Activated naive CD4-positive, alpha-beta T cell treated with anti-CD3 and anti-CD28 coated beads, Interleukin-2, amount 50 U/mL, for 72 hours (primary cell): ENCODE measurements around the gene TBL1XR1. TPM values are rescaled to one million over a fixed set of nuclear protein-coding genes. Genes with fewer than 3 reads are reported as not detected.

ENCODE experiments used
- ATAC-seq, 2 donors: fragments of 150-1000 bp; cut with Tn5 transposase; 2 replicates each; pipeline ENCODE4 v1.10.0; 2021; ENCODE audit warnings: mild to moderate bottlenecking in 2 of 2, moderate library complexity in 2 of 2
- DNase-seq, 2 donors: peaks; one replicate each; pipeline ENCODE4 v3.0.0; 2021 to 2022; ENCODE audit warnings: low spot score in 2 of 2
- H3K27ac Mint-ChIP-seq, 2 donors: one replicate each; pipeline ENCODE4 v1.8.0; 2022; ENCODE audit warnings: mild to moderate bottlenecking in 2 of 2, mixed read lengths in 2 of 2
- H3K36me3 Mint-ChIP-seq, 2 donors: one replicate each; pipeline ENCODE4 v1.8.0; 2022; ENCODE audit warnings: mixed read lengths in 2 of 2
- H3K9me3 Mint-ChIP-seq, 2 donors: one replicate each; pipeline ENCODE4 v1.8.0; 2022; ENCODE audit warnings: mixed read lengths in 2 of 2
- total RNA-seq, 2 donors: library from RNA; stranded (reverse); gene quantifications; one replicate each; pipeline ENCODE4 v1.2.3, GENCODE V29; 2022

Gene TBL1XR1
- total RNA-seq, 2 donors from 2014 or later: 130 to 184 TPM

GRCh38 chr3:177055605-177056571, 141.4 kb downstream of the TBL1XR1 start:
- no peaks in the 10 kb centered on the region for H3K9me3 Mint-ChIP-seq
- peaks cover 0 to 10% of the 10 kb centered on the region in 2 donors for H3K36me3 Mint-ChIP-seq
- ATAC-seq (no peak), DNase-seq (no peak)
- H3K27ac Mint-ChIP-seq: peak overlapping the region in 1 of 2 donors; percentile 74

DNA sequence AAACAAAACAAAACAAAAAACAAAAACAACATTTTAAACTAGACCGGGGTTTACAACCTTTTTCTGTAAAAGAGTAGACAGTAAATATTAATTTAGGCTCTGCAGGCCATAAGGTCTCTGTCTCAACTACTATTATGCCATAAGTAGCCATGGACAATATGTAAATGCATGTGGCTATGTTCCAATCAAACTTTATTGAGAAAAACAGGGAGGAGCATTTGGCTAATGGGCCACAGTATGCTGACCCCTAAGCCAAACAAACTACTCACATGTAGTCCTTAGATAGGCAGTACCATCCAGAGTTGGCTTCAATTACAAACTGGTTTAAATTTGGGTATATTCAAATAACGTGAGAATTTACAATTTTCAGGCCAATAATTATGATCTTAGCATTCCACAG, 144.2 kb downstream of the TBL1XR1 start:
- Mint-ChIP-seq H3K27ac (no peak overlapping the region), H3K9me3 (no peaks in the 10 kb centered on the region), H3K36me3 (peaks cover 6 to 17% of the 10 kb centered on the region in 2 donors)
- no peak for DNase-seq
- ATAC-seq: no peak

DNA sequence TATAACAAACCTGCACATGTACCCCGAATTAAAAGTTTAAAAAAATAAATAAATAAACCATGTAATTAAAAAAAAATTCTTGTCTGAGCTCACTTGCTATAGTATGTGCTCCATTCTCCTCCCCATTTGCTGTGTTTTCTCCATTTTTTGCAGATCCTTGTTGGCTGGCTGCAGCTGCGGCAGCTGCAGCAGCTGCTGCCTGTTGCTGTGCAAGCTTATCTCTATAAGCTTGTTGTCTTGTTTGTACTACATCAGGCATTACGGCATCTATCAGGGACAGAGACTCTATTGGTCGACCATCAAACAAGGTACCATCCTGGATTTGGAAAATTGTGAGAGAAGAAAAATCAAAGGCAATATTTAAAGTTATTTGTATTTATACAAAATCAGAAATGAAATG, 145.9 kb downstream of the TBL1XR1 start:
- H3K27ac Mint-ChIP-seq: peak overlapping the region in 1 of 2 donors; percentile 74

DNA sequence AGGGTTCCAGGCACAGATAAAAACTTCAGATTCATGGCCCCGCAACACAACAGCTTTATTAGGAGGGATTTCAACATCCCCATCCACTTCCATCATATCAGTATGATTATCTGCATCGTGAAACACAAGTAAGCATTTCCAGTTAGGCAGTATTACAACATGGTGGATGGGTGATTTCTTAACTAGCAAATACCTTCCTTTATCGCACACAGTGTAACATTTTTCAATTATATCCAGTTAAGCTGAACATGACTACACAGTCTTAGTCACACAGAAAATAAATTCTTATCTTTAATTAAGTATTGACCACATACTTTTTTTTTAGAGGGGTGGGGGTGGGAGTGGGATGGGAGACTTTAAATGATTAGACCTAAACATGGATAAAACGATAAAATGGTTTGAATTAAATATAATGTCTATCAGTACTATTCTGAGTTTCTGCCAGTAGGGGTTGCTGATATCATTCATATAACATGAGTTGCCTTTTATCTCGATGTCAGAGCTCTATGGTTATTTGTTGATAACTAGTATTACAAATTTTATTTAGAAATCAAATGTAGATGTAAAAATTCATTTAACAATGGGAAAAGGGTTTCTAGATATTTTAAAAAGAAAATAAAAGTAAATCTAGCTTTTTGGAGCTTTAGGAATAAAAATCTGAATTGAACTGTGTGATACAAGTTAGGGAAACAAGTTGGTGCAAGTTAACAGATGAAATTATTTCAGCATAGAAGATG, 146.6 kb downstream of the TBL1XR1 start:
- no peaks in the 10 kb centered on the region for H3K9me3 Mint-ChIP-seq
- H3K36me3 Mint-ChIP-seq: peaks cover 6 to 25% of the 10 kb centered on the region in 2 donors
- H3K27ac Mint-ChIP-seq: peak overlapping the region in 1 of 2 donors; percentile 36
- ATAC-seq (peak in 1 of 2 donors; percentile 58), DNase-seq (no peak)

More for the DNA sequence above, 145.9 kb downstream of the TBL1XR1 start:
- Mint-ChIP-seq H3K9me3 (no peaks in the 10 kb centered on the region), H3K36me3 (peaks cover 6 to 22% of the 10 kb centered on the region in 2 donors)
- ATAC-seq (no peak), DNase-seq (no peak)

DNA sequence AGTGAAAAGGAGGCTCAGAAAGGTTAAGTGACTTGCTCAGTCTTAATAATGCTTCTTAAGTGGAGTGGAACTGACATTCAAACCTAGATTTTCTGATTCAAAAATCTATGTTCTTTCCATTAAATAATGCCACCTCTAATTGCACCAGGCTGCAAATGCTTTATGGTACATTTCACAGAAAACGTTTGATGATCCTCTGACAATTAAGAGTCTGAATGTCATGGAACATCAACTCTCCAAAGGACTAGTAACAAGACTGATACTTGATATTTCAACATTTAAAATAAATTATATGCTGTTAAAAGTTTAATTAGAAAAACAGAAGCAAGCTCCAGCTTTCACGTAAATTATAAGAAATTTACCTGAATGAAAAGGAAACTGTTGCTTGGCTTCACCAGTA, 151.5 kb downstream of the TBL1XR1 start:
- peaks cover 35 to 58% of the 10 kb centered on the region in 2 donors for H3K36me3 Mint-ChIP-seq
- ATAC-seq (no peak), DNase-seq (no peak)
- no peaks in the 10 kb centered on the region for H3K9me3 Mint-ChIP-seq
- no peak overlapping the region for H3K27ac Mint-ChIP-seq

GRCh38 chr3:177045222-177045621, 152.1 kb downstream of the TBL1XR1 start:
- Mint-ChIP-seq H3K36me3 (peaks cover 35 to 62% of the 10 kb centered on the region in 2 donors), H3K9me3 (no peaks in the 10 kb centered on the region), H3K27ac (no peak overlapping the region)
- no peak for DNase-seq
- no peak for ATAC-seq

DNA sequence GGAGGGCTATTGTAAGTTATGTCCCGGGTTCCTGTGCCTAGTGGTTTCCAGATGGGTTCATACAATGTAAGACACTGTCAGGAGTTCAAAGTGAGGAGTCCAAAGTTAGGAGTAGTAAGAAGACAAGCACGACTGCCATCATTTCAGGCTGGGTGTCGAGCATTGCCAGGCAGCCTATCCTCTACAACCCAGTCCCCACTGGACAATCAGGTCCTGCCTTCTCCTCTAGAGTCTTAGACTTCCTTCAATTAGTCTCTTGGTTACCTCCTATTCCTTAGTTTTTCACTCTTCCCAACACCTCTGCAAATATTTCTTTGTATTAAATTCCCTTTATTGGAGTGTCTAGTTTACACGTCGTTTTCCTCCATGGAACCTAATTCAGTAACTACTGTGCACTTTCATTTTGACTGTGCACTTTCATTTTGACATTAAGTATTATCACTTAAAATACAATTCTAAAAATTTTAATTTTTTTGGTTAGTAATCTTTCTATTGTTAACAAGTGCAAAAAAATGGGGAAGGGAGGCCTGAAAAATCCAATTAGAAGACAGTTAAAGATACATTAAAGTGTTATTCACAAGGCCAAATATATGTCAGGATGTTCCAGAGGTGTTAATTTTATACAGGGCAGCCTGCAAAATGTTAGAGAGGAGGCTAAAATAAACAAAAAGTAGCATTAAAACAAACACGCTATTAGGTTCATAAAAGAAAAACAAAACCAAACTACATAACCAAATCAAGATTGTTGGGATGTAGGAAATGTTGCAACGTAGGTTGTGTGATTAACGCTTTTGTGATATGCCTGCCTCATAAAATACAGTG, 155.3 kb downstream of the TBL1XR1 start:
- Mint-ChIP-seq H3K27ac (peak overlapping the region; percentile 33 to 78), H3K9me3 (no peaks in the 10 kb centered on the region), H3K36me3 (peaks cover 35 to 70% of the 10 kb centered on the region in 2 donors)
- DNase-seq (no peak), ATAC-seq (peak in 1 of 2 donors; percentile 34)

DNA sequence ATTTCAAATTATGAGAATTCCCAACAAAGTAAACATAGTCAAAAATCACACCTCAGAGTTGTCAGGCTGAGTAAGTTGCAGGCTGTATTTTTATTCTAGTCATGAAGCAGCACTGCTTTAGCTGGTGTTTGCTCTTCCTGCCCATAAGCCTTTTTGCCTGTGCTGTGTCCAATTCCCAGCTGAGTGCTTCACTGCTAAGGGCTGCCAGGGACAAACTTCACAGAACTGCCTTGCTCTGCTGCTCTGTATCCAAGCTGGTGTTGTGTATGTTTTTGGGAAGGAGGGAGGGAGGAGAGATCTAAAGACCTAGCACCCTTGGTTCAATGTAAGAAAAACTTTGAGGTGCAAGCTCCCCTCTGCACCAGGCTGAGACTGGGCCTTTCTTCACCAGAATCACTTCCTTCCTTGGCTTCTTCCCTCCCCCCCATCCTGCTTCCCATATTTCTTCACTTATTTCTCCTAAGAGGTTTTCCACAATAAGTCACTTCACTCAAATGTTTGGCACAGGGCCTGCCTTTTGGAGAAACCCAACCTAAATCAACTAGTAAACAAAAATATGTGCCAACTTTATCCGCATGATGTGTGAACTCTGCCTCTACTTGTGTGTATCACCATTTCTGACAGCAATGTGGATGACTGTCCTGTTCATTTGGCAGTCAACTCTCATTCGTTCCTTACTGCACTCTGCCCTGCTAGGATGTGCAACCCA, 156.1 kb downstream of the TBL1XR1 start:
- DNase-seq: no peak
- peak overlapping the region; percentile 33 to 78 for H3K27ac Mint-ChIP-seq
- peaks cover 40 to 70% of the 10 kb centered on the region in 2 donors for H3K36me3 Mint-ChIP-seq
- ATAC-seq: peak in 1 of 2 donors; percentile 11
- no peaks in the 10 kb centered on the region for H3K9me3 Mint-ChIP-seq

GRCh38 chr3:177039490-177040274, 157.6 kb downstream of the TBL1XR1 start:
- H3K27ac Mint-ChIP-seq: peak overlapping the region in 1 of 2 donors; percentile 24
- H3K9me3 Mint-ChIP-seq: no peaks in the 10 kb centered on the region
- ATAC-seq (no peak), DNase-seq (no peak)
- H3K36me3 Mint-ChIP-seq: peaks cover 34 to 63% of the 10 kb centered on the region in 2 donors

DNA sequence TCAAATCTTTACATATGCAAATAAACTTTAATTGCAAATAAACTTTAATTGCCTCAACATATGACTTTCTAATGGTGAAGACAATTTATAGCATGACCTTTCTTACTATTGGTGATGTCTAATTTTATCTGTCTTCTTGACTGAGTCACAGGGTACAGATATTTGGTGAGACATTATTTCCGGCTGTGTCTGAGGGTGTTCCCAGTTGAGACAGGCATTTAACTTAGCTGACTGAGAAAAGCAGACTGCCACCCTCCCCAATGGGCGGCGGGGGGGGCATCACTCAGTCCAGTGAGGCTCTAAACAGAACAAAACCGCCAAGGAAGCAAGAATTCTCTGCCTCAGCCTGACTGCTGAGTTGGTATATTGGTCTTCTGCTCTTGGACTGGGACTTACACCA, 160.0 kb downstream of the TBL1XR1 start:
- Mint-ChIP-seq H3K36me3 (peaks cover 19 to 56% of the 10 kb centered on the region in 2 donors), H3K27ac (peak overlapping the region; percentile 23 to 88), H3K9me3 (no peaks in the 10 kb centered on the region)
- peak; percentile 34 to 41 for ATAC-seq
- no peak for DNase-seq

GRCh38 chr3:177035676-177036075, 161.6 kb downstream of the TBL1XR1 start:
- H3K9me3 Mint-ChIP-seq: no peaks in the 10 kb centered on the region
- H3K27ac Mint-ChIP-seq: peak overlapping the region in 1 of 2 donors; percentile 43
- peaks cover 18 to 44% of the 10 kb centered on the region in 2 donors for H3K36me3 Mint-ChIP-seq
- DNase-seq (no peak), ATAC-seq (no peak)

DNA sequence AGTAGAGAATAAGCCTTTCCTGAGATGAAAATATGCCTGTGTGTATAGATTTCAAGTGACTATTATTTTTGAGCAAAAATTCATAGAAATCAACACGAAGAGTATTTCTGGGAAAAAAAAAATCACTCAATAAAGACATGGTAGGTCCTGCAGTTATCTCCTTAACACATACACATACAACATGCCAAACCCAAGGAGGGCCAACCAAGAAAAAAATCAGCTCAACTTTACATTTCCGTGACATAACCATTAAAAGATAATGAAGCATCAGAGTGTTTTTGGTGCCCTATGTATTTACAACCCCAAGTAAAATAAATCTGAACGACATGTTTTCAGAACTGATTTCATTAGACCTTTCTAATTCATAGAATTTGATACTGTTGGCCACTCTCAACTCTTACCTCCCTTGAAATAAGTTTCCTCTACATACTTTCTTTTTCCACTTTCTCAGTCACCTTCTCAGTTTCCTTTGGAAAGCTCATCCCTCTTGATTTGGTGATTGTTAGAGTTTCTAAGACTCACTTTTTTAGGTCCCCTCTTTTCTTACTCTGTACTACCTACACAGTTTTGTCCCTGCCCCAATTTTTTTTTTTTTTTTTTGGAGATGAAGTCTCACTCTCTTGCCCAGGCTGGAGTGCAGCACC, 162.3 kb downstream of the TBL1XR1 start:
- Mint-ChIP-seq H3K9me3 (no peaks in the 10 kb centered on the region), H3K27ac (peak overlapping the region in 1 of 2 donors; percentile 43), H3K36me3 (peaks cover 18 to 43% of the 10 kb centered on the region in 2 donors)
- ATAC-seq: no peak
- DNase-seq: no peak

- Mint-ChIP-seq H3K36me3 (peaks cover 6 to 13% of the 10 kb centered on the region in 2 donors), H3K9me3 (no peaks in the 10 kb centered on the region), H3K27ac (peak overlapping the region in 1 of 2 donors; percentile 74)
- DNase-seq: no peak
- ATAC-seq: no peak
Observed at GRCh38 chr3:177026505-177027277, 170.6 kb downstream of the TBL1XR1 start.

- Mint-ChIP-seq H3K36me3 (peaks cover 5 to 15% of the 10 kb centered on the region in 2 donors), H3K9me3 (peaks cover 0 to 4% of the 10 kb centered on the region in 2 donors), H3K27ac (no peak overlapping the region)
- ATAC-seq (no peak), DNase-seq (no peak)
Observed at GRCh38 chr3:177015881-177016280, 181.4 kb downstream of the TBL1XR1 start.
